PC-3 (cell line): Measurements from ENCODE around the gene SUGT1.

Experiments used
- CTCF ChIP-seq: fragments of 300-600 bp; sonication (generic); conservative IDR thresholded peaks from 2 replicates; pipeline ENCODE4 v1.5.1; 2017; ENCODE audit warnings: antibody characterized with exemption, low read depth, mild to moderate bottlenecking, low read length
- EZH2 ChIP-seq: fragments of 300-600 bp; sonication (generic); IDR thresholded peaks from one replicate; pipeline ENCODE4 v1.6.1; 2017; ENCODE audit warnings: antibody characterized with exemption, mild to moderate bottlenecking, low read length; ENCODE audit not compliant: unreplicated experiment

- no peak for TF ChIP-seq CTCF
- no peak for TF ChIP-seq EZH2
These were observed 25.2 kb downstream of the SUGT1 start for GRCh38 chr13:52677823-52678222.
